BLaER1 (cell line): ENCODE data around the gene CD1D.
"Not testable (repeated sequence)": the region's sequence is repeated elsewhere in the genome, so short reads cannot be mapped to it uniquely, and the experiment has no call there.

Experiments used
- H3K27ac ChIP-seq: shearing (Covaris generic); formaldehyde crosslinking; 2 replicates; pipeline ENCODE4 v1.8.1; 2022
- H3K27me3 ChIP-seq: shearing (Covaris generic); formaldehyde crosslinking; 2 replicates; pipeline ENCODE4 v1.8.1; 2022
- H3K36me3 ChIP-seq: shearing (Covaris generic); formaldehyde crosslinking; 2 replicates; pipeline ENCODE4 v1.8.1; 2022
- H3K4me1 ChIP-seq: shearing (Covaris generic); formaldehyde crosslinking; 2 replicates; pipeline ENCODE4 v1.8.1; 2022
- H3K4me2 ChIP-seq: shearing (Covaris generic); formaldehyde crosslinking; 2 replicates; pipeline ENCODE4 v1.8.1; 2022
- H3K4me3 ChIP-seq: shearing (Covaris generic); formaldehyde crosslinking; 2 replicates; pipeline ENCODE4 v1.8.1; 2022
- H3K9ac ChIP-seq: shearing (Covaris generic); formaldehyde crosslinking; 2 replicates; pipeline ENCODE4 v1.8.1; 2022
- H3K9me3 ChIP-seq: shearing (Covaris generic); formaldehyde crosslinking; 2 replicates; pipeline ENCODE4 v1.8.1; 2022
- H4K20me1 ChIP-seq: shearing (Covaris generic); formaldehyde crosslinking; 2 replicates; pipeline ENCODE4 v1.8.1; 2022
- Cebpa-rat ChIP-seq: shearing (Covaris generic); IDR thresholded peaks from 2 replicates; pipeline ENCODE4 v1.8.1; 2022

CD1D gene

DNA sequence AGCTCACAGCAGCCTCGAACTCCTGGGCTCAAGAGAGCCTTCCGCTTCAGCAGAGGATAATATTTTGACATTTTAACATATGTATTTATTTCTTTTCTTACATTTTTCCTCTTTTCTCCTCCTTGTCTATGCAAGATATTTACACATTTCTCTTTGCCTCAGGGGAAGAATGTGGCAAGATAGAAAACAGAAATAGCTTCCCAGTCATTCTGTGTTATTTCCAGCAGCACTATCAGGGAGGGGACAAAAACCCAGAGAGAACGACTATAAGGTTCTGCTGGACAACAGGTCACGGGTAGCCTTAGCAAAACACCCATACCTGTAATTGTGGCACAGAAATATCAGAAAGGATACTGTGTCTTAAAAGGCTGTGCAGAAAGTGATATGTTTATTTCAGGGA is 7.9 kb downstream of the CD1D start:
- Histone ChIP-seq H3K27ac (no peak overlapping the region), H3K9ac (no peak overlapping the region), H3K9me3 (peaks cover 7% of the 10 kb centered on the region), H3K4me3 (no peak overlapping the region), H3K4me2 (no peak overlapping the region), H3K27me3 (no peaks in the 10 kb centered on the region), H4K20me1 (no peaks in the 10 kb centered on the region), H3K4me1 (no peaks in the 10 kb centered on the region), H3K36me3 (no peaks in the 10 kb centered on the region)
- no peak for TF ChIP-seq Cebpa-rat

- Histone ChIP-seq H3K4me2 (no peak overlapping the region), H3K27ac (no peak overlapping the region), H3K4me3 (no peak overlapping the region), H3K36me3 (no peaks in the 10 kb centered on the region), H4K20me1 (no peaks in the 10 kb centered on the region), H3K9me3 (peaks cover 10% of the 10 kb centered on the region), H3K27me3 (no peaks in the 10 kb centered on the region), H3K4me1 (no peaks in the 10 kb centered on the region), H3K9ac (no peak overlapping the region)
- TF ChIP-seq Cebpa-rat: no peak
Measured at GRCh38 chr1:158189624-158190023, 8.9 kb downstream of the CD1D start.

DNA sequence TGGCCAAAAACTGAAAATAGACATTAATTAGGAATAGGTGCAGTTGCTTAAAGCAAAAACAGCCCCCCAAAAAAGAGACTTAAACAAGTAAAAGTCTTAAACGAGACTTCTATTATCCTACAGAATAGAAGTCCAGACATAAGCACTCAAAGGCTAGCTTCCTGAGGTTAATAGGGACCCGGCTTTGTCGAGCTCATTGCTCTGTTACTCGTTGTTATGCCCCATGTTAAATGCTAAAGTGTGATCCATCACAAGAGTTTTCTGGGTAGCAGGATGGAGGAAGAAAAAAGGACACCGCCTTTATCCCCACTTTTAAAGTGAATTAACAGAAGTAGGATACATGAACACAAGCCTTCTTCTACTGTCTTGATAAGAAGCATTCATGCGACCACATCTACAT is 10.6 kb downstream of the CD1D start:
- Histone ChIP-seq H3K9me3 (peaks cover 10% of the 10 kb centered on the region), H3K4me1 (no peaks in the 10 kb centered on the region), H3K36me3 (no peaks in the 10 kb centered on the region), H3K4me2 (no peak overlapping the region), H3K9ac (no peak overlapping the region), H3K27me3 (no peaks in the 10 kb centered on the region), H4K20me1 (no peaks in the 10 kb centered on the region), H3K4me3 (no peak overlapping the region), H3K27ac (no peak overlapping the region)
- TF ChIP-seq Cebpa-rat: no peak

GRCh38 chr1:158196461-158196860 is 15.8 kb downstream of the CD1D start:
- H3K27ac ChIP-seq: no peak overlapping the region
- no peak for TF ChIP-seq Cebpa-rat
- H3K36me3 ChIP-seq: no peaks in the 10 kb centered on the region
- H3K9me3 ChIP-seq: peaks cover 10% of the 10 kb centered on the region
- no peaks in the 10 kb centered on the region for H3K27me3 ChIP-seq
- H3K4me3 ChIP-seq: no peak overlapping the region
- H3K9ac ChIP-seq: no peak overlapping the region
- no peaks in the 10 kb centered on the region for H3K4me1 ChIP-seq
- H3K4me2 ChIP-seq: no peak overlapping the region
- no peaks in the 10 kb centered on the region for H4K20me1 ChIP-seq

DNA sequence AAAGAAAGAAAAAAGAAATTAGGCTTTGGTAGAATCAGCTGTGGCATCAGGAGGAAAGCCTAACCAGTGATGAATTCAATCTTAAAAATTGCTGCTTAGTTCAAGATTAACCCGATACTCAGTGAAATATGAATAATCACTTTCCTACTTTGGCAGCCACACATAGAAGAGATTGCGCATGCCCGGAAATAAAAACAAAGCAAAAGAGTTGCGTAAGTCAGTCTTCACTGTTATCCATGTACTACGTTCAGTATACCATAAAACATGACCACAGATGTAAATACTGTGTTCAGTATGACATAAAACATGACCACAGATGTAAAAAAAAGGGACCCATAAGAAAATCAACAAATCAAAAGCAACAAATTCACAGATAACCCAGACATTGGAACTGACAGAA is 19.2 kb downstream of the CD1D start:
- Histone ChIP-seq H3K9ac (no peak overlapping the region), H3K9me3 (no peaks in the 10 kb centered on the region), H3K27ac (no peak overlapping the region), H3K4me1 (peaks cover 14% of the 10 kb centered on the region), H3K36me3 (no peaks in the 10 kb centered on the region), H3K4me3 (no peak overlapping the region), H4K20me1 (no peaks in the 10 kb centered on the region), H3K27me3 (no peaks in the 10 kb centered on the region), H3K4me2 (no peak overlapping the region)
- no peak; the same call in 1 of the 2 replicates for TF ChIP-seq Cebpa-rat

DNA sequence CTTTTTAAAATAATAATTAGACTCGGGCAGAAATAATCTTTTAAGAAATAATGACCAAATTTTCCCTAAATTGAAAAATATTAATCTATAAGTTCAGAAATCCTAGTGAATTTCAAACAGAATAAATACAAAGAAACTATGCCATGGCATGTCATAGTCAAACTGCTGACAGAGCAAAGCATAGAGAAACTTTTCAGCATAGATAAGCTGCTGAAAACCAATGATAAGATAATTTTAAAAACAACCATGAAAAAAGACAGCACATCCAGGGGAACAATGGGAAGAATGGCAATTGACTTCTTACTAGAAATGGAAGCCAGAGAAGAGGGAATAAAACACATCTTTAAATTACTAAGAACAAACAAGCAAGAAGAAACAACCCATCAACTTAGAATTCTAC is 19.8 kb downstream of the CD1D start:
- Histone ChIP-seq H3K36me3 (no peaks in the 10 kb centered on the region), H3K4me1 (peaks cover 15% of the 10 kb centered on the region), H3K4me3 (no peak overlapping the region), H3K9ac (no peak overlapping the region), H3K4me2 (no peak overlapping the region), H3K9me3 (no peaks in the 10 kb centered on the region), H3K27ac (no peak overlapping the region), H3K27me3 (no peaks in the 10 kb centered on the region), H4K20me1 (no peaks in the 10 kb centered on the region)
- TF ChIP-seq Cebpa-rat: no peak

GRCh38 chr1:158203693-158204457 is 23.2 kb downstream of the CD1D start:
- Histone ChIP-seq H3K36me3 (no peaks in the 10 kb centered on the region), H3K4me2 (peak overlapping the region; percentile 8), H3K27me3 (no peaks in the 10 kb centered on the region), H3K9me3 (peaks cover 7% of the 10 kb centered on the region), H3K4me1 (peaks cover 15% of the 10 kb centered on the region), H3K27ac (no peak overlapping the region), H3K4me3 (no peak overlapping the region), H3K9ac (no peak overlapping the region), H4K20me1 (no peaks in the 10 kb centered on the region)
- no peak for TF ChIP-seq Cebpa-rat

DNA sequence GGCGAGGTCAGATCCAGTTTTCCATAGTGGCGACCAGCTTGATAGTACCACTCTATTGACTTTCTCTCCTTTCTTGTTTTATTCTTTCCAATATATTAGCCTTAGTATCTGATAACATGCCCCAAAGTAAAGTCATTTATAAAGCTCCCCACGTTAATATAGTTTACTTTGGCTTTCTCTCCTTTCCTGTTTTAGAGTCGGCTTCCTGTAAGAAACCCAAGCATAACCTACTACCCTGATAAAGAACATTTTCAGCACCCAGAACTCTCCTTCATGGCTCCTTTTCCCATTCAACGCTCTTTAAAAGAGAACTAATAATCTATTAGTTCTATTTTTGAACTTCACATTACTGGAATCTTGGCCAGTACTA is 23.7 kb downstream of the CD1D start:
- Histone ChIP-seq H3K4me1 (peaks cover 15% of the 10 kb centered on the region), H3K4me3 (no peak overlapping the region), H3K36me3 (no peaks in the 10 kb centered on the region), H3K27ac (no peak overlapping the region), H3K4me2 (peak overlapping the region; percentile 8; the same call in 1 of the 2 replicates), H3K9ac (no peak overlapping the region), H4K20me1 (no peaks in the 10 kb centered on the region), H3K9me3 (peaks cover 7% of the 10 kb centered on the region), H3K27me3 (no peaks in the 10 kb centered on the region)
- no peak for TF ChIP-seq Cebpa-rat

GRCh38 chr1:158208586-158209116 is 28.0 kb downstream of the CD1D start:
- peaks cover 24% of the 10 kb centered on the region for H3K9me3 ChIP-seq
- H3K36me3 ChIP-seq: no peaks in the 10 kb centered on the region
- H3K4me2 ChIP-seq: no peak overlapping the region
- no peak for TF ChIP-seq Cebpa-rat
- H3K9ac ChIP-seq: no peak overlapping the region
- no peaks in the 10 kb centered on the region for H4K20me1 ChIP-seq
- peaks cover 12% of the 10 kb centered on the region for H3K4me1 ChIP-seq
- H3K27ac ChIP-seq: no peak overlapping the region
- no peaks in the 10 kb centered on the region for H3K27me3 ChIP-seq
- no peak overlapping the region for H3K4me3 ChIP-seq

DNA sequence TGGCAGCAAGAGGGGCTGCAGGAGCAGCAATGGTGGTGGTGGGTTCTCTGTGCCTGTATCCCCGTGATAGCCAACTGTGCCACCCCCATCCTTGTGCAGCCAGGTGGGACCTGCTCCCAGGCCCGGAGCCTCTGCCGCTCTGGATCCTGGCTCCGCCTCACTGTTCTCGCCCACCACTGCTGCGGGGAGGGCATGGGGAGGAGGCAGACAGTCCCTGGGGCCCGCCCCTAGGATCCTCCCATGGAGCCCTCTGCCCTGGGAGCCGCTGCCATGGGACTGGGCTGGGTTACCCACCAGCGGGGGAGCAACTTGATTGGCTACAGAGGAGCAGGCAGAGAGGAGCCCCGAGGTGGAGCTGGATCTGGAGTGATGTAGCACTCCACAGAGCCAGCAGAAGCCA is 31.6 kb downstream of the CD1D start:
- TF ChIP-seq Cebpa-rat: no peak
- Histone ChIP-seq H3K4me1 (no peaks in the 10 kb centered on the region), H3K9ac (no peak overlapping the region), H3K4me3 (no peak overlapping the region), H4K20me1 (no peaks in the 10 kb centered on the region), H3K36me3 (no peaks in the 10 kb centered on the region), H3K4me2 (no peak overlapping the region), H3K9me3 (peaks cover 22% of the 10 kb centered on the region), H3K27me3 (no peaks in the 10 kb centered on the region), H3K27ac (no peak overlapping the region)

- not testable (repeated sequence) for H3K27ac ChIP-seq, H3K4me1 ChIP-seq, H3K9ac ChIP-seq, H3K36me3 ChIP-seq, H4K20me1 ChIP-seq, H3K4me2 ChIP-seq, H3K27me3 ChIP-seq, H3K4me3 ChIP-seq
- H3K9me3 ChIP-seq: peaks cover 31% of the 10 kb centered on the region
Measured at GRCh38 chr1:158223445-158223844, 42.8 kb downstream of the CD1D start.
